Motor neuron (in vitro differentiated cells): Measurements from ENCODE around the gene SFSWAP. TPM values are rescaled to one million over a fixed set of nuclear protein-coding genes. Genes with fewer than 3 reads are reported as not detected.
"Not testable (repeated sequence)": the region's sequence is repeated elsewhere in the genome, so short reads cannot be mapped to it uniquely, and the experiment has no call there.

Experiments
- ATAC-seq, 8 experiments: fragments of 200-7000 bp; cut with Tn5 transposase; replicated peaks in 6 of 8; 2 replicates each; pipeline ENCODE4 v1.8.0; 2021; ENCODE audit warnings: mild to moderate bottlenecking in 8 of 8, moderate library complexity in 8 of 8
- H3K27ac ChIP-seq, 2 donors: fragments of 250-450 bp; sonication (Bioruptor Pico); 2 replicates each; pipeline ENCODE4 v1.9.0; 2021; ENCODE audit warnings: antibody characterized with exemption in 2 of 2, mild to moderate bottlenecking in 2 of 2, moderate library complexity in 1 of 2
- H3K4me1 ChIP-seq, 2 donors: fragments of 250-450 bp; sonication (Bioruptor Pico); replicated peaks in 1 of 2; 2 replicates each; pipeline ENCODE4 v1.6.1; 2021; ENCODE audit warnings: antibody characterized with exemption in 2 of 2, mild to moderate bottlenecking in 2 of 2, moderate library complexity in 1 of 2
- H3K4me3 ChIP-seq, 5 donors: fragments of 250-450 bp; sonication (Bioruptor Pico); 2 replicates each; pipeline ENCODE4 v1.9.0; 2021; ENCODE audit warnings: antibody characterized with exemption in 5 of 5, mild to moderate bottlenecking in 5 of 5, moderate library complexity in 4 of 5
- WGBS, 10 experiments: fragments of 450-650 bp; shearing (Covaris generic); methylation state at CpG; one replicate each; pipeline ENCODE4 v1.0.0; 2022; 5-methylcytosine and 5-hydroxymethylcytosine counted together
- in situ Hi-C, 9 experiments: fragments of 400-800 bp; cut with MboI; loops; one replicate each; pipeline ENCODE4 v1.15.0; 2021; ENCODE audit warnings: low sequenced_read_pairs in 9 of 9, low pct_unique_long_range_greater_than_20kb in 2 of 9; ENCODE audit not compliant: unreplicated experiment in 9 of 9
- total RNA-seq, 8 experiments: library from RNA; unstranded; fragments of 300-600 nt; gene quantifications; 2 replicates each; pipeline versions ENCODE4 v1.2.3 to v1.2.4, GENCODE V29; 2022

The SFSWAP gene
- total RNA-seq, 8 experiments from 2014 or later: 25.2 to 84.4 (median 29.3) TPM

- ATAC-seq: peak in 2 of 8 experiments; percentile 56 to 59
- Histone ChIP-seq H3K4me3 (no peak overlapping the region), H3K4me1 (peaks cover 0 to 7% of the 10 kb centered on the region in 2 donors), H3K27ac (no peak overlapping the region)
- 50 to 85% (median 67%) methylated on average over 1 to 7 of the region's 7 CpGs; no CpG with 5 or more reads in 1 of the 10 experiments for WGBS, 10 experiments
- in situ Hi-C loops: no loop called here
Measured at GRCh38 chr12:131673888-131674257, 37.0 kb upstream of the SFSWAP start.

GRCh38 chr12:131674373-131674772 lies 36.5 kb upstream of the SFSWAP start:
- in situ Hi-C loops: no loop called here
- 53 to 100% (median 79%) methylated on average over 1 to 5 of the region's 6 CpGs; no CpG with 5 or more reads in 4 of the 10 experiments for WGBS, 10 experiments

GRCh38 chr12:131675126-131676080 lies 35.5 kb upstream of the SFSWAP start:
- WGBS, 10 experiments: 29 to 100% (median 65%) methylated on average over 1 to 11 of the region's 21 CpGs; no CpG with 5 or more reads in 2 of the 10 experiments

More at GRCh38 chr12:131674373-131674772, 36.5 kb upstream of the SFSWAP start:
- ATAC-seq: peak in 1 of 8 experiments; percentile 62
- no peak overlapping the region for H3K27ac ChIP-seq
- H3K4me1 ChIP-seq: peaks cover 0 to 7% of the 10 kb centered on the region in 2 donors
- no peak overlapping the region for H3K4me3 ChIP-seq

GRCh38 chr12:131676544-131676943 lies 34.3 kb upstream of the SFSWAP start:
- no peak for ATAC-seq
- H3K4me1 ChIP-seq: peaks cover 0 to 15% of the 10 kb centered on the region in 2 donors
- whole genome bisulfite sequencing, 10 experiments: 90 to 100% (median 100%) methylated on average over 1 to 2 of the region's 7 CpGs; no CpG with 5 or more reads in 7 of the 10 experiments
- H3K27ac ChIP-seq: no peak overlapping the region
- no peak overlapping the region for H3K4me3 ChIP-seq
- in situ Hi-C loops: no loop called here

More at GRCh38 chr12:131675126-131676080, 35.5 kb upstream of the SFSWAP start:
- H3K4me3 ChIP-seq: no peak overlapping the region
- no peak for ATAC-seq
- in situ Hi-C loops: no loop called here
- peaks cover 0 to 7% of the 10 kb centered on the region in 2 donors for H3K4me1 ChIP-seq
- H3K27ac ChIP-seq: no peak overlapping the region

DNA sequence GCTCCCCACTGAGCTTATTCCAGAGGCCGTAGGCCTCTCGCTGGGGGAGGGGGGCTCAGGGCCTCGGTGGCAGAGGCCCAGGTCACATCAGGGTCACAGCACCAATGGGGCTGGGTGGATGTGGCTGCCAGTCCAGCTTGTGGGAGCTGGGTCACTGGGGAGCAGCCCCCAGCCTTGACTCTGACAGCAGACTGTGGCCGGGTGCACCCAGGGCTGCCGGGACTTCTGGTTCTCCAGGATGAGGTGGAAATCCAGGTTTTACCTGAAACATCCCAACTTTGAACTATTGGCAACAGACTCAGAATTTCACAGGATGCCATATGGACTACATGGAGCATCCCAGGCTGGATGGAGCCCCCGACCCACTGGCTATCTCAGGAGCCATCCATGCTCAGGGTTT lies 33.8 kb upstream of the SFSWAP start:
- H3K27ac ChIP-seq, in situ Hi-C loops, ATAC-seq, H3K4me3 ChIP-seq: not testable (repeated sequence)
- H3K4me1 ChIP-seq: peaks cover 0 to 16% of the 10 kb centered on the region in 2 donors
- WGBS, 10 experiments: 0 to 75% methylated on average over 1 of the region's 6 CpGs; no CpG with 5 or more reads in 8 of the 10 experiments

- H3K4me3 ChIP-seq: no peak overlapping the region
- WGBS, 10 experiments: 16 to 81% (median 70%) methylated on average over 1 to 5 of the region's 15 CpGs; no CpG with 5 or more reads in 6 of the 10 experiments
- H3K27ac ChIP-seq: no peak overlapping the region
- peaks cover 0 to 19% of the 10 kb centered on the region in 2 donors for H3K4me1 ChIP-seq
- in situ Hi-C loops: no loop called here
- no peak for ATAC-seq
Measured at GRCh38 chr12:131677699-131678098, 33.2 kb upstream of the SFSWAP start.

DNA sequence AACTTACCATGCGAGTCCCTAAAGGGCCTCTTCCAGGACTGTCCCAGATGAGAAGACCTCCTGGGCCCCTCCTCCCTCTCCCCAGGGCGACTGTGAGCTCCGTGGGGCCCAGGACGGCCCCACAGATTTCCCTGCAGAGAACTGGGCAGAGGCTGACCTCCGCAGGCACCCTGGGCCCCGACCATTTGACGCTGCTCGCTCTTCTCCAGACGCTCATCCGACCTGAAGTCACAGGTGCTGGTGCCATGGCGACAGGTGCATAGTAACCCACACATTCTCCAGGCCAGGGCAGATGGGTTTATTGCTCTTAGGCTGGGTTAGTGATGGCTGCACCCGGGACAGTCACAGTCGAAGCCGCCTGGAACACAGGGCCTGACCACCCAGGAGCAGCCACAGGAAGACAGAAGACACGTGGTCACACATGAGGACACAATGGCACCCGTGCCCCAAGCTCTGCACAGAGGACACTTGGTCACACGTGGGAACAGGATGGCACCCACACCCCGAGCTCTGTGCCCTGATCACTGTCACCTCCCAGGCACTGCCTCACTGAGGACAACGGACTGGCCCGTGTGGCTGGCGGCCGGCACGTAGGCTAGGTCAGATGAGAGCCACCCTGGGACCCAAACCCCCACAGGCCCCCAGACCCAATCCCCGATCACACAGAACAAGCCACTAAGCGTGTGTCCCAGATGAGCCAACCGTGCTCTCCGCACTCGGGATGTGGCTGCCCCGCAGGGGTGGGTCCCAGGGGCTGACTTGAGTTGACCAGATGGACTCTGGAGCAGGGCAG lies 32.3 kb upstream of the SFSWAP start:
- ATAC-seq: peak in 1 of 8 experiments; percentile 20
- 20% methylated on average over 2 of the region's 29 CpGs; no CpG with 5 or more reads in 9 of the 10 experiments for WGBS, 10 experiments
- H3K27ac ChIP-seq, H3K4me3 ChIP-seq, in situ Hi-C loops: not testable (repeated sequence)
- peaks cover 0 to 28% of the 10 kb centered on the region in 2 donors for H3K4me1 ChIP-seq

DNA sequence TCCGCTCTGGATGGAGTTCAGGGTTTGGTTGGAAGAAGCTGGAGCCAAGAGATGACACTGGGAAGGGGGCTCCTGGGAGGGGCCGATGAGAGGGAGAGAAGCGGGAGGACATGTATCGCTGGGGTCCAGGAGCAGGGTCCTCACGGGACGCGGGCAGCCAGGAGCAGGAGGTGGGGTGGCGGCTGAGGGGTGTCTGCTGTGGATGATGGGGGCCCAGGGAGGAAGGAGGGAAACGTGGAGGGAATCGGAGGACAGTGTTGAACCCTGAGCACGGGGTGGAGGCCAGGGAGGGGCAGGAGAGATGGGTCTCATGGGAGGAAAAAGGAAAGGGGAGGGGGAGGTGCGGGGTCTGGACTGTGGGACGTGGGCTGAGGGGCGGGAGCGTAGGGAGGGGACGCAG lies 31.7 kb upstream of the SFSWAP start:
- no CpG with 5 or more reads among the region's 16 CpGs for WGBS, 10 experiments

GRCh38 chr12:131679816-131680215 lies 31.1 kb upstream of the SFSWAP start:
- H3K27ac ChIP-seq, H3K4me3 ChIP-seq, in situ Hi-C loops: not testable (repeated sequence)
- no CpG with 5 or more reads among the region's 23 CpGs for WGBS, 10 experiments
- peak in 1 of 8 experiments; percentile 2 for ATAC-seq
- peaks cover 0 to 33% of the 10 kb centered on the region in 2 donors for H3K4me1 ChIP-seq

More for the DNA sequence above, 31.7 kb upstream of the SFSWAP start:
- peaks cover 0 to 33% of the 10 kb centered on the region in 2 donors for H3K4me1 ChIP-seq
- ATAC-seq, H3K27ac ChIP-seq, H3K4me3 ChIP-seq, in situ Hi-C loops: not testable (repeated sequence)

GRCh38 chr12:131680392-131681256 lies 30.3 kb upstream of the SFSWAP start:
- in situ Hi-C loops, H3K4me3 ChIP-seq: not testable (repeated sequence)
- WGBS, 10 experiments: 32 to 74% (median 64%) methylated on average over 1 to 5 of the region's 18 CpGs; no CpG with 5 or more reads in 4 of the 10 experiments
- Histone ChIP-seq H3K27ac (peak overlapping the region in 1 of 2 donors; percentile 48), H3K4me1 (peaks cover 0 to 33% of the 10 kb centered on the region in 2 donors)
- ATAC-seq: peak in 3 of 8 experiments; percentile 66 to 68 (median 67)

GRCh38 chr12:131681257-131681620 lies 29.7 kb upstream of the SFSWAP start:
- Histone ChIP-seq H3K4me1 (peaks cover 0 to 33% of the 10 kb centered on the region in 2 donors), H3K4me3 (no peak overlapping the region), H3K27ac (peak overlapping the region in 1 of 2 donors; percentile 48)
- in situ Hi-C loops: no loop called here
- ATAC-seq: no peak
- WGBS, 10 experiments: 48 to 100% (median 79%) methylated on average over 1 to 3 of the region's 5 CpGs; no CpG with 5 or more reads in 4 of the 10 experiments
